NCI-H524 treated with DMSO at 0.1 percent for 48 hours (cell line): Measurements from ENCODE around the gene PSME3.
A peak's percentile ranks its signal among the peaks of the same experiment; 100 is the strongest.

Source experiments
- DNase-seq: peaks from one replicate; lab custom pipeline; 2025; lab: John Stamatoyannopoulos, UW

PSME3 gene

DNA sequence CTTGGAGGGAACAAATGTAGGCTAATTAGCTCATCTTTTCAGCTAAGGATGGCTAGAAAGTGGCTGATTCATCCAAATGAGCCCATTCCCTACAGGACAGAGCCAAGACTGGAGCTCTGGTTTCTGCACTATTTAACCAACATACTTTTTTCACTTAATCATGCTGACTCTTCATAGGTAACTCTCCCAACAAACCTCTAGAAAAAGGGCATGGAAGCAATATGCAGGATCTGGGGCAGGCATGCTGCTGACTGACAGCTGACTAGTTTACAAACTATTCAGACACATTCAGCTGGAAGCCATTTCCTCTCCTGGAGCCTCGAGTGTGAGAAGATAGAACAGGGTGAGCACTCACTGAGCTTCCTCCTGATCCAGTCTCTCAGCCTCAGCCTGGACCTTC, 15.3 kb upstream of the PSME3 start:
- no peak for DNase-seq

DNA sequence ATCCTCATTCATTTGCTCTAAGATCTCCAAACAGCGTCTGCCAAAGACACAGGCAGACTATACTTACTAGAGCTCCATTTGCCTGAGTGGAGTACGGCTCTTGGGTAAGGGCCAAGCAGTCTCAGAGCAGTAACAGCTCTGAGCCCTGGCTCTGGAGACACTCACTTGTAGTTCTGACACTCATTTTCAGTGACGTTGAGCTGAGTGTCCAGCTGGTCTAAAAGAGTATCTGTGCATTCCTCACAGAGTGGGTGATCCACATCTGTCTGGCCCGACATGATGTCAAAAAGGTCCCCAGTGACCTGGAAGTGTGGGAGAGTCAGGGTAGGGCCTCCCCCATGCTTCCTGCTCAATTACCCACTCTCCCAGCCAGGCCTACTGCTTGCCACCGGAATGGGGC, 14.8 kb upstream of the PSME3 start:
- DNase-seq: no peak

DNA sequence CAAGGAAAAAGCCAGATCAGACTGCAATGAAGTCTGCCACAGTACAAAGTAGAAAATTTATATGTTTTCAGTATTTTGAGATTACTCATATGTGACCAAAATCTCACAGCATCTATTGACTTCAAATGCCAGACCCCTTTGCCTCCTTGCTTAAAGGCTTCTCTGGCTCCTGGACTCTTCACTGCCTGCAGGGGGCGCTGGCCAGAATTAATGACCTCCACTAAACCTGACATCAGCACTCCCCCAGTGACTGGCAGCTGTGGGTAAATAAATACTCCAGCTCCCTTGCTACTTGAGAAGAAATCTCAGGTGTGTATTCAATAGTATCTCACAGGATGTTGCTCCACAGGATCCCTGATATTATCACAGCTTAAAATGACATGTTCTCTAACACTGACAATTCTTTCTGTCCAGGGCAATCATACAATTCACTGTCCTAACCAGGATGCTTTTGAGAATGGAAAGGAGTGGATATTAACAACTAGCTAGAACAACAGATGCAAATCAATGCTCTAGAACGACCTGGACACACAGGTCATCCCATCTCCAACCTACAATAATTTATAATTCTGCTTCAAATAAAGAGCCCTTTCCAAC, 13.2 kb upstream of the PSME3 start:
- DNase-seq: peak; percentile 3

DNA sequence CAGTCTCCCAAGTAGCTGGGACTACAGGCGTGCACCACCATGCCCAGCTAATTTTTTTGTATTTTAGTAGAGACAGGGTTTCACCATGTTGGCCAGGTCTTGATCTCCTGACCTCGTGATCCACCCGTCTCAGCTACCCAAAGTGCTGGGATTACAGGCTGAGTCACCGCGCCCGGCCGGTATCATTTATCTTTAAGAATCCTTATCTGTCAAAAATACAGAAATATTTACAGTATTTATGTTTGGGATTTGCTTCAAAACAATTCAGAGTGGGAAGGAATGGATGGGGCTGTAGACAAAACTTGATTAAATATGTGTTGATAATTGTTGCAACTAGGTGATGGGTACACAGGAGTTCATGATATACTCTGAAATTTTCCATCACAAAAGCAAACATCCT, 12.0 kb upstream of the PSME3 start:
- no peak for DNase-seq

GRCh38 chr17:42827472-42827871, 5.7 kb upstream of the PSME3 start:
- no peak for DNase-seq

DNA sequence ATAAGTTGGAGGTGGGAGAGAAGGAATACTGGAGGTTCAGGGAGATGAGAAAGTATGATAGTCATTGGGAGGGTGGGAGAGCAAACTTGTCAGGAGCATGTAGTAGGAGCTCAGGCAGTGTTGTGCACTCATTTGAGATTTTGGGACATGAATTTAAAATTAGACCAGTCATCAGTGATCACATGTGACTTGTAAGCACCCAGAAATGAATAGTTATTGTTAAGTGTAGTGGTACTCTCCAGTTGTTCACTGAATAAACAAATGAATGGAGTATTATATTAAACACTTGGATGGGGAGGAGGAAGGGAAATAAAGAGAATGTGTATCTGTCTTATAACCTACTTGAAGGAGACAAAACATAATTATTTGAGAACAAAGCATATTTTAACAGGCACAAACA, 2.2 kb upstream of the PSME3 start:
- DNase-seq: no peak

DNA sequence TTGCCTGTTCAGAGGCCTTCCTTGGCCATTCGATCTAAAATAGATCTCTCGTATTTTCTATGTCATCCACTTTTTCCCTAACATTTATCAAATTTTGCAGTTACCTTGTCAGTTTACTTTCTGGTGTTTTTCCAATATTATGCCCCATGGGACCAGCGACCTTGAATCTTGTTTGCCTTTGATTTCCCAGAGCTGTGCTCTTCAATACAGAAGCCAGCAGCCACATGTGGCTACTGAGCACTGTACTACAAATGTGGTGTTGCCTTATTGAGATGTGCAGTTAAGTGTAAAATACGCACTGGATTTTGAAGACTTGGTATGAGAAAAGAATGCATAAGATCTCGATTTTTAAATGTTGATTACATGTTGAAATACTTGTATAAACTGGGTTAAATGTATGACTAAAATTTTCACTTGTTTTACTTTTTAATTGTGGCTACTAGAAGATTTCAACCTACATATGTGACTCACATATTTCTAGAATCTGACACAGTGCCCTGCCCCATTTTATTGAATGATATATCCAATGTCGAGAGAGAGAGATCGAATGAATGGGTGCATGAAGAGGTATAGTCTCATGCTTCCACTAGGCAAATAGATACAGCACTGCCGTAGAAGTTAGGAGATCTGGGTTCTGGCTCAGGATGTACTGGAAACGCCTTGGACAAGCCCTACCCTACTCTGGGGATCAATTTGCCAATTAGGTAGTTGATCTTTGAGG, 824 bp upstream of the PSME3 start:
- DNase-seq: no peak

GRCh38 chr17:42833767-42834422, 698 bp downstream of the PSME3 start:
- no peak for DNase-seq

DNA sequence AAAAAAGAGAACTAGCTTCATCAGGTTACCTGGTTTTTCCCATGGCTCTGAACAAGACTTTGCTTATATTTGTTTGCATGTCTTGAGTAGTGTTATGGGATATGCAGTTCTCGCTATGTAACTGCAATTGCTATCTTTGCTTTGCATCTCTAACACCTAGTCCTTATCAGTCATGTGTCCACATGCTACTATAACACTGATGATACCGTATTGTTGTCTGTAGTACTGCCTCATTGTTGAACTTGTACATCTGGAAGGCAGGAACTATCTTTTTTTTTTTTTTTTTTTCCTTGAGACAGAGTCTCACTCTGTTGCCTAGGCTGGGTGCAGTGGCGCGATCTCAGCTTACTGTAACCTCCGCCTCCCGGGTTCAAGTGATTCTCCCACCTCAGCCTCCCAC, 2.5 kb downstream of the PSME3 start:
- DNase-seq: no peak

DNA sequence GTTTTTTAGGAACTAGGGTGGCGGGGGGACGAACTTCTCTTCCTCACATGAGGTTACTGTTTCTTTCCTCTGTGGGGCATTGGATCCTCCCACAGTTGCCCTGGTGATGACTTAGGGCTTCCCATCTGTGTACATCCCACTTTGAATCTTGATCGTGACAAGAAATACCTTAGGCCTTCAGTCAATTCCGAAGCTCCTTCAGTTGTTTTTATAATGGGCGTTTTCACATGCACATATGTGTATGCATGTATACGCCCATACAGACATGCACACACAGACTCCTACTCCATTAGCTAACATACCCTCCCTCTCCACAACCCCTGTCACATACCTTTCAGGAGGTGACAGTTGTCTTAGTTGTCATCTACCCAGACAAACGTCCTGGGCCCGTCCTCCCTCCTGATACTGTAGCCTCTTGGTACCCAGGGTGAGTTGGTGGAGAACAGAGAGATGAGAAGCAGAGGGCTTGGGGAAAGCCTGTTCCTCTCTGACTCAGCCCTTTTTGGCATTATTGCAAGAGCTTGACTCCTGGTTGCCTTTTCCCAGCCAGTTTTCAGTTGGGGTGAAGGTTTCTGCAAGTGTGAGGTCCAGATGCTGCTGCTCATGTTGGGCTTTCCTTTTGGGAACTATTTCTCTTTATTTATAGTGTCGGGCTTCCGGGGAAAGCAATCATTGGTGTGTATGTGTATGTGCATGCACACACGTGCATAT, 8.9 kb downstream of the PSME3 start:
- no peak for DNase-seq

DNA sequence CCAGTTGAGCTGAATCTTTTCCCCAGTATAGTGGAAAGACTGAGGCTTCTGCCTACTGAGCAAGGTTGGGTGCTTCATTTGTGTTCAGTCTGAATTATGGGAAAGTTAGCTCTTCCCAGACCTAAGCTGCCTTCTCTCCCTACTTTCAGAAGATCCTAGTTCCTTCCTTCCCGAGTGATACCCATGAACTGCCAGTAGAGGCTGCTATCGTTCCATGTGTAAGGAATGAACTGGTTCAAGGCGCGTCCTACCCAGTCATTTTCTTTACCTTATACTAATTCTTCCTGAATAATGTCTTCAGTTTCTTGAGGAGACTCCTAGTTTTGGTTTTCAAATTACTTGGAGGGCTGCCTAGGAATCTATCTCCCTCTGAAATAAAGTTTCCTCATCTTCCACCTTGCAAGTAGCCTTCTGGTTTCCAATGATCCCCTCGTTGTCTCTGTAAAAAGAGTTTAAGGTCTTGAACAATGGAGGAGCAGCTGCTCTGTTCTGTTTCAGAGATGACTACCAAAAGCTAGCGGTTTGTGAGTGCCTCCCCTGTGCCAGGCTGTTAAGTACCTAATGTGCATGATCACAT, 10.2 kb downstream of the PSME3 start:
- peak; percentile 2 for DNase-seq

- no peak for DNase-seq
Observed at GRCh38 chr17:42844271-42844670, 11.1 kb downstream of the PSME3 start, which contains the start of gene AOC2. Gene AOC2, plus strand, starts transcription at chr17:42844580. Its CDS starts 47 bp downstream, at chr17:42844627.

DNA sequence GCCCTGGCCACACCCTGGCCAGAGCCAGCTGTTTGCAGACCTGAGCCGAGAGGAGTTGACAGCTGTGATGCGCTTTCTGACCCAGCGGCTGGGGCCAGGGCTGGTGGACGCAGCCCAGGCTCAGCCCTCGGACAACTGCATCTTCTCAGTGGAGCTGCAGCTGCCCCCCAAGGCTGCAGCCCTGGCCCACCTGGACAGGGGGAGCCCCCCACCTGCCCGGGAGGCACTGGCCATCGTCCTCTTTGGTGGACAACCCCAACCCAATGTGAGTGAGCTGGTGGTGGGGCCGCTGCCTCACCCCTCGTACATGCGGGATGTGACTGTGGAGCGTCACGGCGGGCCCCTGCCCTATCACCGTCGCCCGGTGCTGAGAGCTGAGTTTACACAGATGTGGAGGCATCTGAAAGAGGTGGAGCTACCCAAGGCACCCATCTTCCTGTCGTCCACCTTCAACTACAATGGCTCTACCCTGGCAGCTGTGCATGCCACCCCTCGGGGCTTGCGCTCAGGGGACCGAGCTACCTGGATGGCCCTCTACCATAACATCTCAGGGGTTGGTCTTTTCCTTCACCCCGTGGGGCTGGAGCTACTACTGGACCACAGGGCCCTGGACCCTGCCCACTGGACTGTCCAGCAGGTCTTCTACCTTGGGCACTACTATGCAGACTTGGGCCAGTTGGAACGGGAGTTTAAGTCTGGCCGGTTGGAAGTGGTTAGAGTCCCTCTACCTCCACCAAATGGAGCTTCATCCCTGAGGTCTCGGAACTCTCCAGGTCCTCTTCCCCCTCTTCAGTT, 11.8 kb downstream of the PSME3 start:
- no peak for DNase-seq

- DNase-seq: no peak
Observed at GRCh38 chr17:42845556-42845917, 12.3 kb downstream of the PSME3 start.

DNA sequence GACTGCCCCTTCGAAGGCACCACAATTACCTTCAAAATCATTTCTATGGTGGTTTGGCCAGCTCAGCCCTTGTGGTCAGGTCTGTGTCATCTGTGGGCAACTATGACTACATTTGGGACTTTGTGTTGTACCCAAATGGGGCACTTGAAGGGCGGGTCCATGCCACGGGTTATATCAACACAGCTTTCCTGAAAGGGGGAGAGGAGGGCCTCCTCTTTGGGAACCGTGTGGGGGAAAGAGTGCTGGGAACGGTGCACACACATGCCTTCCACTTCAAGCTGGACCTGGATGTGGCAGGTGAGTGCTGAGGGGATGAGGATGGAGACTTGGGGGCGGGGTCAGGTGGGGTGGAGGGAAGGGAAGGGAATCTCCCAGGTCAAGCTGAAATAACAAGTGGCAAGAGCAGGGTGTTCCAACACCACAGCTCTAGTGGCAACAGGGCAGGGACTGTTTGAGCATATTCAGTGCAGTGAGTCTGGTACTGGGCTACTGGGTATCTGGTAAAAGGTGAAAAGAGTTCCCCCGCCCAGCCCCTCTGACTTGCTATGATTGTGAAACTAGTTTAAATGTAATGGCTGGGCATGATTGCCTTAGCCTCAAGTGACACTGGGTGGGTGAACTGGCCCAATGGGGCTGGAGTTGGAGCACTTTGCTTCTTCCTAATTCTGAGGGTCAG, 12.9 kb downstream of the PSME3 start:
- DNase-seq: no peak

- no peak for DNase-seq
Observed at GRCh38 chr17:42846594-42847280, 13.5 kb downstream of the PSME3 start.

DNA sequence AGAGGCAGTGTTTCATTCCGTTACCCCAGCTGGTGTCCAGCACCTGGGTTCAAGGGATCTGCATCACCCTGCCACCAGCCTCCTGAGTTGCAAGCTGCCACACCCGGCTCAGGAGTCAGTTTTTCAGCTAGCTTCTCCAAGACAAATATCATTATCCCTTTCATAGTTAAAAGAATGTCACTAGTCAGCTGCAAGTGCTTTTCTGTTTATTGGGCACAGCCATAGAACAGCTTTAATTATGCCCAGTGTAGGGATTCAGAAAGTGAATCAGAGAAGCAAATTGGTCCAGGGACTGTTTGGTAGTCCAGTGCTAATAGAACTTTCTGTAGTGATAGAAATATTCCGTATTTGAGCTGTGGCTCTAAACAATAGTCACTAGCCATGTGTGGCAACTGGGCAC, 14.9 kb downstream of the PSME3 start:
- no peak for DNase-seq

- DNase-seq: no peak
Observed at GRCh38 chr17:42849031-42849430, 15.8 kb downstream of the PSME3 start.

- DNase-seq: no peak
Observed at GRCh38 chr17:42849451-42850181, 16.4 kb downstream of the PSME3 start.

DNA sequence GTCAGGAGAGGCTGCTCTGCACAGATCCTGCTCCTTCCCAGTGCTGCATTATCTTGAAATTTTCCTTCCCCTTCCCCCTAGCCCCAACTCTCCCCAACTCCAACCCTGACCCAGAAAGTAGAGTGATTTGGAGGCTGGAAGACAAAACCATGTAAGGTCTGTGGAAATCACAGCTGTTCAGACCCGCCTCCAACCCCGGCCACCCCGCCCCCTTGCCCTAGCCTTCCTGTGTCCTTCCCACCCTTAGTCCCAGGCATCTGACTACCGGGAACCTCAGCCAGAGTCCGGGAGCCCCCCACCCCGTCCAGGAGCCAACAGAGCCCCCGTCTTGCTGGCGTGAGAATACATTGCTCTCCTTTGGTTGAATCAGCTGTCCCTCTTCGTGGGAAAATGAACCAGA, 17.8 kb downstream of the PSME3 start, which contains the start of gene AOC3:
Gene AOC3, plus strand, starts transcription at position 246 of the 400 bp plus-strand sequence. Its CDS starts 145 bp downstream, at position 391.
- DNase-seq: no peak
